Tibial artery (tissue), 4 donors: Measurements from ENCODE around the gene SHROOM3.

Source experiments
- DNase-seq, 2 donors: peaks; one replicate each; pipeline ENCODE4 v3.0.0-alpha.2; 2019
- H3K27ac ChIP-seq, 2 donors: fragments of 200-600 bp; sonication (generic) in 1 of 2; 1 replicate in 1 of 2; 2 replicates in 1 of 2; pipeline ENCODE4 v1.5.1; 2018 to 2019; ENCODE audit warnings: mild to moderate bottlenecking in 1 of 2
- H3K27me3 ChIP-seq, 2 donors: fragments of 200-600 bp; sonication (generic) in 1 of 2; one replicate each; pipeline versions ENCODE4 v1.5.1 to v1.6.0; 2016 to 2019
- H3K36me3 ChIP-seq, 3 donors: fragments of 200-600 bp; sonication (generic) in 2 of 3; one replicate each; pipeline ENCODE4 v1.5.1; 2016 to 2019; ENCODE audit warnings: mild to moderate bottlenecking in 2 of 3
- H3K4me1 ChIP-seq, 4 donors: fragments of 200-600 bp; sonication (generic) in 2 of 4; 1 replicate in 3 of 4; 2 replicates in 1 of 4; pipeline ENCODE4 v1.5.1; 2016 to 2019
- H3K4me3 ChIP-seq, 2 donors: fragments of 200-600 bp; sonication (generic) in 1 of 2; 1 replicate in 1 of 2; 2 replicates in 1 of 2; pipeline ENCODE4 v1.5.1; 2018 to 2019; ENCODE audit warnings: mild to moderate bottlenecking in 2 of 2
- H3K9me3 ChIP-seq, 3 donors: fragments of 200-600 bp; sonication (generic) in 1 of 3; one replicate each; pipeline ENCODE4 v1.5.1; 2016 to 2019
- CTCF ChIP-seq, 2 experiments: fragments of 200-600 bp in 1 of 2; fragments of 450-650 bp in 1 of 2; IDR thresholded peaks; one replicate each; pipeline ENCODE4 v1.5.1; 2017 to 2019; ENCODE audit warnings: antibody characterized with exemption in 2 of 2, mild to moderate bottlenecking in 1 of 2, moderate library complexity in 1 of 2
- intact Hi-C: fragments of 100-400 bp; cut with DNase I; formaldehyde crosslinking; loops from one replicate; pipeline ENCODE4 v1.15.0; 2023; ENCODE audit warnings: low total_unique reads

Gene SHROOM3

GRCh38 chr4:76484654-76485053 lies 49.6 kb downstream of the SHROOM3 start:
- Histone ChIP-seq H3K9me3 (no peaks in the 10 kb centered on the region), H3K27ac (no peak overlapping the region), H3K4me1 (peaks cover 0 to 6% (median 4%) of the 10 kb centered on the region in 4 donors), H3K36me3 (no peaks in the 10 kb centered on the region), H3K27me3 (no peaks in the 10 kb centered on the region), H3K4me3 (no peak overlapping the region)
- DNase-seq: no peak
- intact Hi-C loops: no loop called here
- no peak for TF ChIP-seq CTCF (IDR thresholded peaks at IDR 0.05)

- intact Hi-C loops: no loop called here
- Histone ChIP-seq H3K27me3 (no peaks in the 10 kb centered on the region), H3K9me3 (no peaks in the 10 kb centered on the region), H3K4me3 (no peak overlapping the region), H3K27ac (no peak overlapping the region), H3K36me3 (no peaks in the 10 kb centered on the region), H3K4me1 (peaks cover 0 to 6% (median 4%) of the 10 kb centered on the region in 4 donors)
- no peak for TF ChIP-seq CTCF (IDR thresholded peaks at IDR 0.05)
- no peak for DNase-seq
Measured at GRCh38 chr4:76485450-76485849, 50.4 kb downstream of the SHROOM3 start.

- Histone ChIP-seq H3K4me3 (no peak overlapping the region), H3K36me3 (no peaks in the 10 kb centered on the region), H3K27me3 (no peaks in the 10 kb centered on the region), H3K27ac (no peak overlapping the region), H3K9me3 (no peaks in the 10 kb centered on the region), H3K4me1 (peaks cover 0 to 6% (median 4%) of the 10 kb centered on the region in 4 donors)
- DNase-seq: no peak
- intact Hi-C loops: no loop called here
- no peak for TF ChIP-seq CTCF (IDR thresholded peaks at IDR 0.05)
Measured at GRCh38 chr4:76486588-76487276, 51.7 kb downstream of the SHROOM3 start.

GRCh38 chr4:76487621-76488020 lies 52.6 kb downstream of the SHROOM3 start:
- no peak overlapping the region for H3K4me3 ChIP-seq
- DNase-seq: no peak

GRCh38 chr4:76488455-76488854 lies 53.4 kb downstream of the SHROOM3 start:
- Histone ChIP-seq H3K4me3 (no peak overlapping the region), H3K27me3 (no peaks in the 10 kb centered on the region), H3K9me3 (no peaks in the 10 kb centered on the region), H3K4me1 (peaks cover 0 to 6% (median 4%) of the 10 kb centered on the region in 4 donors), H3K36me3 (no peaks in the 10 kb centered on the region), H3K27ac (no peak overlapping the region)
- intact Hi-C loops: no loop called here
- DNase-seq: no peak
- no peak for TF ChIP-seq CTCF (IDR thresholded peaks at IDR 0.05)

More at GRCh38 chr4:76487621-76488020, 52.6 kb downstream of the SHROOM3 start:
- Histone ChIP-seq H3K27ac (no peak overlapping the region), H3K27me3 (no peaks in the 10 kb centered on the region), H3K4me1 (peaks cover 0 to 6% (median 4%) of the 10 kb centered on the region in 4 donors), H3K36me3 (no peaks in the 10 kb centered on the region), H3K9me3 (no peaks in the 10 kb centered on the region)
- no peak for TF ChIP-seq CTCF (IDR thresholded peaks at IDR 0.05)
- intact Hi-C loops: no loop called here
